ENCODE data around the gene LGMN.

Gene LGMN

DNA sequence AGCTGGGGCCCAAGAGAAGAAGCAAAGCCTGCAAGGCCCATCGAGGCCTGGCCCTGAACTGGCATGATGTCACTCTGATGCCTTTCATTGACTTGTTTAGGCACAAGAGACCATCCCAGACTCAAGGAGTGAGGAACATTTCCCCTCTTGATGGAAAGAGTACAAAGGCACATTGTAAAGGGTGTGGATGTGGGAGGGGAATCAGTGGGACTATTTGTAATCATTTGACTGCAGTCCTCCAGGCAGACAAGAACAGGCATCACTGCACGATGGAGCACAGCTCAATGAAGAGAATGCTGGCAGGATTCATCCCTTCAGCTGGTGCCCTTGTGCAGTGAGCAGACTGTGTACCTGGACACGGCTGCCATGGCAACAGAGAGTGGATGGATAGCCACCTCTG is 87.9 kb downstream of the LGMN start:
- TF ChIP-seq SPI1 (IDR thresholded peaks at IDR 0.05; ENCODE audit: borderline replicate concordance, low read depth) = no peak
- TF ChIP-seq POLR2AphosphoS5 (IDR thresholded peaks at IDR 0.05; ENCODE audit: low read depth) = no peak
- TF ChIP-seq, protein P1, sequence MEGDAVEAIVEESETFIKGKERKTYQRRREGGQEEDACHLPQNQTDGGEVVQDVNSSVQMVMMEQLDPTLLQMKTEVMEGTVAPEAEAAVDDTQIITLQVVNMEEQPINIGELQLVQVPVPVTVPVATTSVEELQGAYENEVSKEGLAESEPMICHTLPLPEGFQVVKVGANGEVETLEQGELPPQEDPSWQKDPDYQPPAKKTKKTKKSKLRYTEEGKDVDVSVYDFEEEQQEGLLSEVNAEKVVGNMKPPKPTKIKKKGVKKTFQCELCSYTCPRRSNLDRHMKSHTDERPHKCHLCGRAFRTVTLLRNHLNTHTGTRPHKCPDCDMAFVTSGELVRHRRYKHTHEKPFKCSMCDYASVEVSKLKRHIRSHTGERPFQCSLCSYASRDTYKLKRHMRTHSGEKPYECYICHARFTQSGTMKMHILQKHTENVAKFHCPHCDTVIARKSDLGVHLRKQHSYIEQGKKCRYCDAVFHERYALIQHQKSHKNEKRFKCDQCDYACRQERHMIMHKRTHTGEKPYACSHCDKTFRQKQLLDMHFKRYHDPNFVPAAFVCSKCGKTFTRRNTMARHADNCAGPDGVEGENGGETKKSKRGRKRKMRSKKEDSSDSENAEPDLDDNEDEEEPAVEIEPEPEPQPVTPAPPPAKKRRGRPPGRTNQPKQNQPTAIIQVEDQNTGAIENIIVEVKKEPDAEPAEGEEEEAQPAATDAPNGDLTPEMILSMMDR (IDR thresholded peaks at IDR 0.05; ENCODE audit: insufficient read depth, low read length) = no peak
- TF ChIP-seq GABPA (IDR thresholded peaks at IDR 0.05; ENCODE audit: low read depth) = no peak
- TF ChIP-seq, protein P2, sequence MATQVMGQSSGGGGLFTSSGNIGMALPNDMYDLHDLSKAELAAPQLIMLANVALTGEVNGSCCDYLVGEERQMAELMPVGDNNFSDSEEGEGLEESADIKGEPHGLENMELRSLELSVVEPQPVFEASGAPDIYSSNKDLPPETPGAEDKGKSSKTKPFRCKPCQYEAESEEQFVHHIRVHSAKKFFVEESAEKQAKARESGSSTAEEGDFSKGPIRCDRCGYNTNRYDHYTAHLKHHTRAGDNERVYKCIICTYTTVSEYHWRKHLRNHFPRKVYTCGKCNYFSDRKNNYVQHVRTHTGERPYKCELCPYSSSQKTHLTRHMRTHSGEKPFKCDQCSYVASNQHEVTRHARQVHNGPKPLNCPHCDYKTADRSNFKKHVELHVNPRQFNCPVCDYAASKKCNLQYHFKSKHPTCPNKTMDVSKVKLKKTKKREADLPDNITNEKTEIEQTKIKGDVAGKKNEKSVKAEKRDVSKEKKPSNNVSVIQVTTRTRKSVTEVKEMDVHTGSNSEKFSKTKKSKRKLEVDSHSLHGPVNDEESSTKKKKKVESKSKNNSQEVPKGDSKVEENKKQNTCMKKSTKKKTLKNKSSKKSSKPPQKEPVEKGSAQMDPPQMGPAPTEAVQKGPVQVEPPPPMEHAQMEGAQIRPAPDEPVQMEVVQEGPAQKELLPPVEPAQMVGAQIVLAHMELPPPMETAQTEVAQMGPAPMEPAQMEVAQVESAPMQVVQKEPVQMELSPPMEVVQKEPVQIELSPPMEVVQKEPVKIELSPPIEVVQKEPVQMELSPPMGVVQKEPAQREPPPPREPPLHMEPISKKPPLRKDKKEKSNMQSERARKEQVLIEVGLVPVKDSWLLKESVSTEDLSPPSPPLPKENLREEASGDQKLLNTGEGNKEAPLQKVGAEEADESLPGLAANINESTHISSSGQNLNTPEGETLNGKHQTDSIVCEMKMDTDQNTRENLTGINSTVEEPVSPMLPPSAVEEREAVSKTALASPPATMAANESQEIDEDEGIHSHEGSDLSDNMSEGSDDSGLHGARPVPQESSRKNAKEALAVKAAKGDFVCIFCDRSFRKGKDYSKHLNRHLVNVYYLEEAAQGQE (IDR thresholded peaks at IDR 0.05; ENCODE audit: insufficient replicate concordance, low read depth) = no peak
- H3K4me3 ChIP-seq (replicated peaks; ENCODE audit: insufficient read depth, low read length) = no peak overlapping the region
- peak overlapping the region; percentile 85 for H3K27ac ChIP-seq (replicated peaks)
- no peaks in the 10 kb centered on the region for H3K27me3 ChIP-seq (ENCODE audit: insufficient read depth, poor library complexity, severe bottlenecking)
- DNase-seq (ENCODE audit: low read depth in 1 of 2, low spot score in 1 of 2) = no peak

DNA sequence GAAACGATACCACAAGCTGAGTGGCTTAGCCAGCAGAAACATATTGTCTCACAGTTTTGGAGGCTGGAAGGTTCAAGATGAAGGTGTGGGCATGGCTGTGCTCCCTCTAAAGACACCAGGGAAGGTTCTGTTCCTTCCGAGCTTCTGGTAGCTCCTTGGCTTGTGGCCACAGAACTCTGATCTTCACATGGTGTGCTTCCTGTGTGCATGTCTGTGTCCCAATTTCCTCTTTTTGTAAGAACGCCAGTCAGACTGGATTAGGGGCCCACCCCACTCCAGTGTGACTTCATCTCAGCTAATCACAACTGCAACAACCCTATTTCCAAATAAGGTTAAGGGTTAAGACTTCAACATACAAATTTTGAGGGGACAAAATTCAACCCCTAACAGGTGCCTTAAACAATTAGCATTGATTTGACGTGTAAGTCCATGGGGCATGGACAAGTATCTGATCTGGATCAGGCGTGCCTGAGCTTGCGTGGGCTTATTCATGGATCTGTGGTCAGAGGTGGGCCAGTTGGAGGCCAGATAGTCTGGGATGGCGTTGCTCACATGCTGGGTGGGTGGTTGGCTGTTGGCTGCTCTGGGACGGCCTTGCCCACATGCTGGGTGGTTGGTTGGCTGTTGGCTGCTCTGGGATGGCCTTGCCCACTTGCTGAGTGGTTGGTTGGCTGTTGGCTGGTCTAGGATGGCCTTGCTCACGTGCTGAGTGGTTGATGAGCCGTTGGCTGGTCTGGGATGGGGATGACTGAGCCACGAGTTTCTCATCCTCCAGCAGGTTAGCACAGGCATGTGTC is 88.5 kb downstream of the LGMN start:
- TF ChIP-seq SPI1 (IDR thresholded peaks at IDR 0.05; ENCODE audit: borderline replicate concordance, low read depth) (peak; percentile 91; the same call in 1 of the 2 replicates), POLR2AphosphoS5 (IDR thresholded peaks at IDR 0.05; ENCODE audit: low read depth) (peak; percentile 91)
- TF ChIP-seq, protein P1 (IDR thresholded peaks at IDR 0.05; ENCODE audit: insufficient read depth, low read length) = no peak
- Histone ChIP-seq H3K27me3 (ENCODE audit: insufficient read depth, poor library complexity, severe bottlenecking) (no peaks in the 10 kb centered on the region), H3K4me3 (replicated peaks; ENCODE audit: insufficient read depth, low read length) (no peak overlapping the region), H3K27ac (replicated peaks) (peak overlapping the region; percentile 85)
- DNase-seq (ENCODE audit: low read depth in 1 of 2, low spot score in 1 of 2) = peak in 1 of 2 experiments; percentile 98

DNA sequence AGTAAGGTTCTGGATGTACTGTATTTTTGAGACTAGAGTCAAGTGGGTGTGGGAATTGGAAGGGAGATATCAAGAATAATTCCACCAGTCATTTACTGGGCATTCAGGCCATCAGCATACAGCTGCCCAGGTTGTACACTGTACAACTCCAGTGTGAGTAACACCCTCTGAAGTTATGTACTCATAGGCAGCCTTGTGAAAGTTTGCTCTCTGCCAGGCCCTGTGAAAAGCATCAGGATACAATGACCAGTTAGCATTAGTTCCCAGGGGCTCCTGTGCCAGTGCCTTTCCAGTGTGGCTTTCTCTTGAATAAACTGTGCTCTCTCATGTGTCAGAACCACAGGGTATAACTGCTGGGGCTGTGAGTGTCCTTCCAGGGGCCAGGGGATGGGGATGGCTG is 89.7 kb downstream of the LGMN start:
- no peak for DNase-seq (ENCODE audit: low read depth in 1 of 2, low spot score in 1 of 2)
- no peaks in the 10 kb centered on the region for H3K27me3 ChIP-seq (ENCODE audit: insufficient read depth, poor library complexity, severe bottlenecking)
- TF ChIP-seq GABPA (IDR thresholded peaks at IDR 0.05; ENCODE audit: low read depth) = no peak
- TF ChIP-seq, protein P1 (IDR thresholded peaks at IDR 0.05; ENCODE audit: insufficient read depth, low read length) = no peak
- no peak for TF ChIP-seq POLR2AphosphoS5 (IDR thresholded peaks at IDR 0.05; ENCODE audit: low read depth)
- no peak for TF ChIP-seq SPI1 (IDR thresholded peaks at IDR 0.05; ENCODE audit: borderline replicate concordance, low read depth)
- TF ChIP-seq, protein P2 (IDR thresholded peaks at IDR 0.05; ENCODE audit: insufficient replicate concordance, low read depth) = no peak
- peak overlapping the region; percentile 85 for H3K27ac ChIP-seq (replicated peaks)
- no peak overlapping the region for H3K4me3 ChIP-seq (replicated peaks; ENCODE audit: insufficient read depth, low read length)
